H1 (cell line): ENCODE results near the gene SPATA6L. TPM values are rescaled to one million over a fixed set of nuclear protein-coding genes. Genes with fewer than 3 reads are reported as not detected.
"Not testable (repeated sequence)": the region's sequence is repeated elsewhere in the genome, so short reads cannot be mapped to it uniquely, and the experiment has no call there.

Source experiments
- CTCF ChIA-PET: fragments of 300-600 bp; sonication (Branson Sonifier 250); formaldehyde crosslinking; loops from one replicate; lab custom pipeline; 2021; ENCODE audit not compliant: partially characterized antibody; lab: Charles Lee
- POLR2A ChIA-PET: fragments of 300-600 bp; sonication (Branson Sonifier 250); formaldehyde crosslinking; loops from one replicate; lab custom pipeline; 2021; ENCODE audit warnings: inconsistent platforms; ENCODE audit not compliant: partially characterized antibody; lab: Charles Lee
- DNase-seq, 2 experiments: peaks; one replicate each; pipeline versions ENCODE4 v3.0.0 to v3.0.0-alpha.2; 2010 to 2022; ENCODE audit warnings: low spot score in 2 of 2, low read depth in 1 of 2, mixed read lengths in 1 of 2
- FAIRE-seq: peaks from 2 replicates; lab custom pipeline; 2011; peaks lifted over from hg19 to GRCh38; lab: Jason Lieb, UNC
- H2AFZ ChIP-seq: 2 replicates; pipeline ENCODE4 v1.8.1; 2012; ENCODE audit warnings: low read length, inconsistent platforms
- H2AK5ac ChIP-seq: 2 replicates; pipeline ENCODE4 v1.6.1; 2013; ENCODE audit warnings: low read depth, low read length
- H2BK120ac ChIP-seq: replicated peaks from 2 replicates; pipeline ENCODE3; 2013; ENCODE audit warnings: low read depth, low read length, inconsistent platforms
- H2BK12ac ChIP-seq: 2 replicates; pipeline ENCODE4 v1.6.1; 2013; ENCODE audit warnings: low read depth, low read length
- H2BK15ac ChIP-seq: 2 replicates; pipeline ENCODE4 v1.6.1; 2013; ENCODE audit warnings: low read length
- H2BK20ac ChIP-seq: 2 replicates; pipeline ENCODE4 v1.6.1; 2013; ENCODE audit warnings: low read length
- H2BK5ac ChIP-seq: 2 replicates; pipeline ENCODE4 v1.6.1; 2013; ENCODE audit warnings: low read depth, low read length
- H3K14ac ChIP-seq: 2 replicates; pipeline ENCODE4 v1.6.1; 2013; ENCODE audit warnings: inconsistent platforms; ENCODE audit not compliant: insufficient read length
- H3K18ac ChIP-seq: 2 replicates; pipeline ENCODE4 v1.6.1; 2013; ENCODE audit warnings: low read length; ENCODE audit errors: extremely low read depth
- H3K23ac ChIP-seq: 2 replicates; pipeline ENCODE4 v1.6.1; 2013; ENCODE audit warnings: inconsistent platforms; ENCODE audit not compliant: insufficient read length
- H3K23me2 ChIP-seq: 2 replicates; pipeline ENCODE4 v1.6.1; 2013; ENCODE audit warnings: low read depth, low read length
- H3K27ac ChIP-seq: 2 replicates; pipeline ENCODE4 v1.6.1; 2011; ENCODE audit warnings: low read depth, low read length, inconsistent platforms
- H3K27me3 ChIP-seq, 4 experiments: replicated peaks in 1 of 4; 1 replicate in 1 of 4; 2 replicates in 3 of 4; pipeline versions ENCODE4 v1.6.1 to v1.8.1; 2011 to 2013; ENCODE audit warnings: low read length in 3 of 4, mild to moderate bottlenecking in 3 of 4, inconsistent platforms in 2 of 4, mixed read lengths in 2 of 4, moderate library complexity in 1 of 4; ENCODE audit not compliant: control insufficient read depth in 3 of 4, insufficient read depth in 3 of 4; ENCODE audit errors: extremely low read depth in 1 of 4
- H3K36me3 ChIP-seq, 4 experiments: 2 replicates each; pipeline versions ENCODE4 v1.6.1 to v1.8.1; 2011 to 2013; ENCODE audit warnings: mild to moderate bottlenecking in 4 of 4, low read length in 3 of 4, moderate library complexity in 2 of 4, control low read depth in 1 of 4, inconsistent platforms in 1 of 4; ENCODE audit not compliant: insufficient read depth in 4 of 4, control insufficient read depth in 2 of 4
- H3K4ac ChIP-seq: replicated peaks from 2 replicates; pipeline ENCODE3; 2013; ENCODE audit warnings: low read length, low read depth, mixed read lengths, inconsistent platforms; ENCODE audit not compliant: insufficient read length
- H3K4me1 ChIP-seq, 4 experiments: replicated peaks in 1 of 4; 1 replicate in 1 of 4; 2 replicates in 3 of 4; pipeline versions ENCODE4 v1.6.1 to v1.8.1; 2011 to 2013; ENCODE audit warnings: low read length in 3 of 4, inconsistent platforms in 2 of 4, mixed read lengths in 1 of 4; ENCODE audit not compliant: insufficient read depth in 4 of 4, control insufficient read depth in 3 of 4
- H3K4me2 ChIP-seq, 2 experiments: 2 replicates each; pipeline versions ENCODE4 v1.6.1 to v1.8.1; 2011 to 2013; ENCODE audit warnings: low read depth in 2 of 2, low read length in 2 of 2, control low read depth in 1 of 2, inconsistent platforms in 1 of 2, mild to moderate bottlenecking in 1 of 2; ENCODE audit not compliant: insufficient read depth in 1 of 2
- H3K4me3 ChIP-seq, 4 experiments: fragments of 200-600, 300-600 bp in 1 of 4; sonication (generic), shearing (Covaris generic), sonication (Bioruptor Twin) in 1 of 4; 2 replicates each; pipeline versions ENCODE4 v1.5.1 to v1.8.1; 2011 to 2016; ENCODE audit warnings: low read length in 4 of 4, low read depth in 3 of 4, control low read depth in 2 of 4, inconsistent platforms in 2 of 4, mild to moderate bottlenecking in 2 of 4, mixed read lengths in 1 of 4, moderate library complexity in 1 of 4; ENCODE audit not compliant: insufficient read depth in 2 of 4; ENCODE audit errors: extremely low read depth in 1 of 4
- H3K56ac ChIP-seq: replicated peaks from 2 replicates; pipeline ENCODE3; 2013; ENCODE audit warnings: low read depth, mild to moderate bottlenecking, mixed read lengths, low read length, inconsistent platforms; ENCODE audit not compliant: insufficient read length
- H3K79me1 ChIP-seq: 2 replicates; pipeline ENCODE4 v1.6.1; 2013; ENCODE audit warnings: low read depth, low read length, control low read depth
- H3K79me2 ChIP-seq, 2 experiments: 2 replicates each; pipeline versions ENCODE4 v1.6.1 to v1.8.1; 2012 to 2013; ENCODE audit warnings: low read length in 2 of 2, mild to moderate bottlenecking in 2 of 2, inconsistent platforms in 1 of 2; ENCODE audit not compliant: insufficient read depth in 2 of 2, control insufficient read depth in 1 of 2
- H3K9ac ChIP-seq, 4 experiments: replicated peaks in 1 of 4; 1 replicate in 1 of 4; 2 replicates in 3 of 4; pipeline versions ENCODE4 v1.6.1 to v1.8.1; 2011 to 2013; ENCODE audit warnings: low read depth in 3 of 4, low read length in 3 of 4, control low read depth in 2 of 4, mild to moderate bottlenecking in 2 of 4, moderate library complexity in 2 of 4, inconsistent platforms in 1 of 4; ENCODE audit errors: extremely low read depth in 1 of 4
- H3K9me3 ChIP-seq, 2 experiments: 2 replicates each; pipeline versions ENCODE4 v1.6.1 to v1.8.1; 2012 to 2013; ENCODE audit warnings: mild to moderate bottlenecking in 2 of 2, moderate library complexity in 2 of 2, control low read depth in 1 of 2, inconsistent platforms in 1 of 2, low read depth in 1 of 2, low read length in 1 of 2, mixed read lengths in 1 of 2; ENCODE audit not compliant: insufficient read depth in 2 of 2
- H4K20me1 ChIP-seq, 2 experiments: replicated peaks in 1 of 2; 2 replicates each; pipeline versions ENCODE3 to v1.8.1; 2011 to 2013; ENCODE audit warnings: inconsistent platforms in 2 of 2, low read length in 2 of 2, mild to moderate bottlenecking in 1 of 2; ENCODE audit not compliant: insufficient read depth in 2 of 2, control insufficient read depth in 1 of 2
- H4K5ac ChIP-seq: 2 replicates; pipeline ENCODE4 v1.6.1; 2013; ENCODE audit warnings: low read length, low read depth, mixed read lengths, inconsistent platforms; ENCODE audit not compliant: insufficient read length
- H4K8ac ChIP-seq: 2 replicates; pipeline ENCODE4 v1.8.0; 2013; ENCODE audit warnings: mild to moderate bottlenecking, moderate library complexity, low read length, inconsistent platforms; ENCODE audit not compliant: insufficient read depth; ENCODE audit errors: extremely low read depth
- H4K91ac ChIP-seq: replicated peaks from 2 replicates; pipeline ENCODE3; 2013; ENCODE audit warnings: low read length, mixed read lengths, inconsistent platforms; ENCODE audit not compliant: insufficient read length
- WGBS, 2 experiments: shearing (Covaris generic) in 1 of 2; methylation state at CpG; one replicate each; pipeline versions ENCODE4 v1.1.6 to v1.1.7; 2013 to 2015; ENCODE audit warnings: low lambda C conversion rate in 2 of 2, mixed read lengths in 2 of 2, inconsistent platforms in 1 of 2, low coverage in 1 of 2, missing lambda C conversion rate in 1 of 2; ENCODE audit not compliant: insufficient replicate concordance in 2 of 2, insufficient coverage in 1 of 2, insufficient read length in 1 of 2; ENCODE audit errors: extremely low coverage in 1 of 2, missing lambda C conversion rate in 1 of 2; 5-methylcytosine and 5-hydroxymethylcytosine counted together
- polyA plus RNA-seq, 7 experiments: library from polyadenylated mRNA; depleted of rRNA in 3 of 7; stranded (reverse) in 5 of 7; unstranded in 2 of 7; fragments of >200 nt in 5 of 7; fragments of 200-250 nt in 2 of 7; gene quantifications; 1 replicate in 5 of 7; 2 replicates in 1 of 7; 4 replicates in 1 of 7; pipeline versions ENCODE4 v1.2.1 to v1.2.3, GENCODE V29; 2011 to 2013; ENCODE audit warnings: missing spikeins in 2 of 7, mixed read lengths in 2 of 7
- total RNA-seq: library from RNA; stranded (reverse); fragmentation: NEBNext Ultra II Directional; extraction: Animal tissue kit (Norgen Biotek cat#: 25700); gene quantifications from 2 replicates; pipeline ENCODE4 v1.2.1, GENCODE V29; 2021

The SPATA6L gene
- total and polyA plus RNA-seq, 2 of the 8 experiments (the other 6 are each of a cell fraction or from before 2014, with no cell fraction given), result 0.57 to 1.1 TPM

GRCh38 chr9:4660665-4661064 lies 5.6 kb downstream of the SPATA6L start:
- H3K4me2 ChIP-seq, DNase-seq, H4K8ac ChIP-seq, H2BK12ac ChIP-seq, H3K4me3 ChIP-seq, FAIRE-seq, H2AK5ac ChIP-seq, H2BK15ac ChIP-seq, H3K9me3 ChIP-seq, H3K27me3 ChIP-seq, H3K56ac ChIP-seq, H2BK5ac ChIP-seq, H3K36me3 ChIP-seq, H4K5ac ChIP-seq, H3K4ac ChIP-seq, H4K20me1 ChIP-seq, H3K9ac ChIP-seq, H3K14ac ChIP-seq, H3K18ac ChIP-seq, H3K79me1 ChIP-seq, H3K23ac ChIP-seq, H2BK120ac ChIP-seq, H3K79me2 ChIP-seq, POLR2A ChIA-PET, H3K27ac ChIP-seq, H2AFZ ChIP-seq, H4K91ac ChIP-seq, H2BK20ac ChIP-seq: not testable (repeated sequence)
- CTCF ChIA-PET, result interaction anchor here (0.6 to 0.7 kb wide), 2 partner anchors 35 to 577 kb away, joined by 3 read pairs; no protein-coding TSS in a partner anchor
- H3K23me2 ChIP-seq, result peaks cover 10% of the 10 kb centered on the region
- H3K4me1 ChIP-seq, result peaks cover 4 to 18% (median 9%) of the 10 kb centered on the region in 4 experiments
- WGBS, 2 experiments, result 85% methylated on average over 4 of the region's 5 CpGs; no CpG with 5 or more reads in 1 of the 2 experiments
